OCI-LY1 (cell line): Measurements from ENCODE around the gene ZNF844.

ENCODE experiments used
- H2AFZ ChIP-seq: fragments of 200-600 bp; sonication (generic), shearing (Covaris generic); 2 replicates; pipeline ENCODE4 v1.6.0; 2014; ENCODE audit warnings: antibody characterized with exemption, mild to moderate bottlenecking, low read length
- H3F3A ChIP-seq: fragments of 200-600 bp; sonication (generic), shearing (Covaris generic); 2 replicates; pipeline ENCODE4 v1.6.0; 2014; ENCODE audit warnings: mild to moderate bottlenecking, antibody characterized with exemption, low read length, moderate library complexity; ENCODE audit not compliant: insufficient read depth
- H3K27ac ChIP-seq: fragments of 200-600 bp; sonication (generic); 2 replicates; pipeline ENCODE4 v1.5.1; 2014; ENCODE audit warnings: low read length, mixed run types, mild to moderate bottlenecking, low read depth; ENCODE audit not compliant: poor library complexity, severe bottlenecking
- H3K27me3 ChIP-seq: fragments of 200-600 bp; sonication (generic); 2 replicates; pipeline ENCODE4 v1.6.0; 2014; ENCODE audit warnings: antibody characterized with exemption, mild to moderate bottlenecking, low read length, moderate library complexity; ENCODE audit not compliant: insufficient read depth
- H3K36me3 ChIP-seq: fragments of 200-600 bp; sonication (generic); 2 replicates; pipeline ENCODE4 v1.6.1; 2014; ENCODE audit warnings: mild to moderate bottlenecking, antibody characterized with exemption, low read length, moderate library complexity, mixed read lengths; ENCODE audit not compliant: insufficient read depth
- H3K4me1 ChIP-seq: fragments of 200-600 bp; sonication (generic); 2 replicates; pipeline ENCODE4 v1.5.1; 2014; ENCODE audit warnings: mild to moderate bottlenecking, low read length, moderate library complexity; ENCODE audit not compliant: insufficient read depth, severe bottlenecking
- H3K4me2 ChIP-seq: fragments of 200-600 bp; sonication (generic), shearing (Covaris generic); 2 replicates; pipeline ENCODE4 v1.6.1; 2014; ENCODE audit warnings: low read length
- H3K4me3 ChIP-seq: fragments of 200-600 bp; sonication (generic); 2 replicates; pipeline ENCODE4 v1.5.1; 2014; ENCODE audit warnings: low read length, low read depth, mild to moderate bottlenecking, mixed read lengths; ENCODE audit not compliant: poor library complexity, severe bottlenecking
- H3K79me2 ChIP-seq: fragments of 200-600 bp; shearing (Covaris generic); 2 replicates; pipeline ENCODE4 v1.6.1; 2016; ENCODE audit warnings: mixed run types, low read length, mixed read lengths; ENCODE audit not compliant: insufficient read depth
- H3K9ac ChIP-seq: fragments of 200-600 bp; sonication (generic), shearing (Covaris generic); 2 replicates; pipeline ENCODE4 v1.6.1; 2014; ENCODE audit warnings: mild to moderate bottlenecking, low read length, mixed read lengths
- H3K9me2 ChIP-seq: fragments of 200-600 bp; sonication (generic), shearing (Covaris generic); 2 replicates; pipeline ENCODE4 v1.6.1; 2014; ENCODE audit warnings: low read depth, mild to moderate bottlenecking, low read length, mixed read lengths
- H3K9me3 ChIP-seq: fragments of 200-600 bp; shearing (Covaris generic); 2 replicates; pipeline ENCODE4 v1.6.1; 2014; ENCODE audit warnings: low read length, mixed read lengths
- H4K20me1 ChIP-seq: fragments of 200-600 bp; sonication (generic), shearing (Covaris generic); 2 replicates; pipeline ENCODE4 v1.6.0; 2016; ENCODE audit warnings: mild to moderate bottlenecking, low read length; ENCODE audit not compliant: insufficient read depth
- EZH2 ChIP-seq: fragments of 200-600 bp; sonication (generic), shearing (Covaris generic); IDR thresholded peaks from 2 replicates; pipeline ENCODE4 v1.8.0; 2017; ENCODE audit warnings: borderline replicate concordance, mixed run types, mild to moderate bottlenecking, antibody characterized with exemption, low read length, moderate library complexity, mixed read lengths
- TF ChIP-seq, protein P1 (sequence below): fragments of 200-600 bp; sonication (generic), shearing (Covaris generic); IDR thresholded peaks from 2 replicates; pipeline ENCODE4 v1.5.1; 2017; ENCODE audit warnings: mild to moderate bottlenecking, antibody characterized with exemption, low read length, moderate library complexity, mixed read lengths

ZNF844 gene

DNA sequence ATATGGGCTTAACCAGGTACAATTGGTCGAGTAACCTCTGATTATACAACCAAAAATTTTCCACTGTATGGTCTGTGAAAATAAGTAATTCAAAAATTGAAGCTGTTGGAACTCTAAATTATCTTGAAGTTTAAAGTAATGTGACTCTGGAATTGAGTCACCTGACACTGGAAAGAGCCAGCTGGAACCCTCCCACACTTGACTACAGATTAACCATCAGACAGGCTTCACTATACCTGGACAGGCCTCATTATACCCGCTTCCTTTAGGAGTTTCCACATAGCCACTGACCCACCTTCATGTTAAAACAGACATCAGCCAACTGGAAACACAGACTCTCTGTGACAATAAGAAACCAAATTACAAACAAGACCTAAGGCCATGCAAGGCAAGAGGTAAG, 30.3 kb upstream of the ZNF844 start:
- Histone ChIP-seq H3K27ac (peak overlapping the region; percentile 29), H3K27me3 (no peaks in the 10 kb centered on the region), H2AFZ (no peak overlapping the region), H4K20me1 (no peaks in the 10 kb centered on the region), H3K79me2 (no peaks in the 10 kb centered on the region), H3K4me3 (peak overlapping the region; percentile 69), H3K9me2 (no peaks in the 10 kb centered on the region), H3K9ac (no peak overlapping the region; the same call in 1 of the 2 replicates), H3K4me2 (peak overlapping the region; percentile 68), H3F3A (no peaks in the 10 kb centered on the region), H3K9me3 (0 out of 2 replicates have a peak, but pooled peaks cover 3% of the 10 kb centered on the region), H3K4me1 (peaks cover 14% of the 10 kb centered on the region), H3K36me3 (no peaks in the 10 kb centered on the region)
- no peak for TF ChIP-seq EZH2
- TF ChIP-seq, protein P1, sequence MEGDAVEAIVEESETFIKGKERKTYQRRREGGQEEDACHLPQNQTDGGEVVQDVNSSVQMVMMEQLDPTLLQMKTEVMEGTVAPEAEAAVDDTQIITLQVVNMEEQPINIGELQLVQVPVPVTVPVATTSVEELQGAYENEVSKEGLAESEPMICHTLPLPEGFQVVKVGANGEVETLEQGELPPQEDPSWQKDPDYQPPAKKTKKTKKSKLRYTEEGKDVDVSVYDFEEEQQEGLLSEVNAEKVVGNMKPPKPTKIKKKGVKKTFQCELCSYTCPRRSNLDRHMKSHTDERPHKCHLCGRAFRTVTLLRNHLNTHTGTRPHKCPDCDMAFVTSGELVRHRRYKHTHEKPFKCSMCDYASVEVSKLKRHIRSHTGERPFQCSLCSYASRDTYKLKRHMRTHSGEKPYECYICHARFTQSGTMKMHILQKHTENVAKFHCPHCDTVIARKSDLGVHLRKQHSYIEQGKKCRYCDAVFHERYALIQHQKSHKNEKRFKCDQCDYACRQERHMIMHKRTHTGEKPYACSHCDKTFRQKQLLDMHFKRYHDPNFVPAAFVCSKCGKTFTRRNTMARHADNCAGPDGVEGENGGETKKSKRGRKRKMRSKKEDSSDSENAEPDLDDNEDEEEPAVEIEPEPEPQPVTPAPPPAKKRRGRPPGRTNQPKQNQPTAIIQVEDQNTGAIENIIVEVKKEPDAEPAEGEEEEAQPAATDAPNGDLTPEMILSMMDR = no peak

DNA sequence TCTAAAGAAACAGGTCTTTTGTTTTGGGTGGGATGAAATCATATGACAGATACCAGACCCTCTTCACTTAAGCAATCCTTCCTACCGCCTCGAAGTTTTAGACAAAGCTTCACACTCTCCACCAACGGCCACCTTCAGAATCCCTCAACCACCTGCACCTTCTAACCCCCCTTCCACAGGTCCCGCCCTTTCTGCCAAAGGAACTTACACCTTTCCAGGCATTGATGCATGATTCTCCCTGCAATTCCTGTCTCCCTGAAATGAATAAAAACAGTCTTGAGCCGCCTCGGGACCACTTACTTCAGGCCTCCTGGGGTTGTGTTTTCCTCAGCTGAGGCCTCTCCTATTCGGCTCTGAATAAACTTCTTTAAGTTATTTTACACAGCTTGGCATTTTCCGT, 29.9 kb upstream of the ZNF844 start:
- Histone ChIP-seq H3K4me1 (peaks cover 14% of the 10 kb centered on the region), H3K36me3 (no peaks in the 10 kb centered on the region), H3K9me3 (0 out of 2 replicates have a peak, but pooled peaks cover 3% of the 10 kb centered on the region), H3K4me3 (peak overlapping the region; percentile 69), H3K9me2 (no peaks in the 10 kb centered on the region), H3K9ac (peak overlapping the region; percentile 69), H3K4me2 (peak overlapping the region; percentile 68), H3F3A (no peaks in the 10 kb centered on the region), H3K27me3 (no peaks in the 10 kb centered on the region), H4K20me1 (no peaks in the 10 kb centered on the region), H3K79me2 (no peaks in the 10 kb centered on the region), H3K27ac (peak overlapping the region; percentile 29), H2AFZ (no peak overlapping the region)
- TF ChIP-seq, protein P1 = no peak
- no peak for TF ChIP-seq EZH2

DNA sequence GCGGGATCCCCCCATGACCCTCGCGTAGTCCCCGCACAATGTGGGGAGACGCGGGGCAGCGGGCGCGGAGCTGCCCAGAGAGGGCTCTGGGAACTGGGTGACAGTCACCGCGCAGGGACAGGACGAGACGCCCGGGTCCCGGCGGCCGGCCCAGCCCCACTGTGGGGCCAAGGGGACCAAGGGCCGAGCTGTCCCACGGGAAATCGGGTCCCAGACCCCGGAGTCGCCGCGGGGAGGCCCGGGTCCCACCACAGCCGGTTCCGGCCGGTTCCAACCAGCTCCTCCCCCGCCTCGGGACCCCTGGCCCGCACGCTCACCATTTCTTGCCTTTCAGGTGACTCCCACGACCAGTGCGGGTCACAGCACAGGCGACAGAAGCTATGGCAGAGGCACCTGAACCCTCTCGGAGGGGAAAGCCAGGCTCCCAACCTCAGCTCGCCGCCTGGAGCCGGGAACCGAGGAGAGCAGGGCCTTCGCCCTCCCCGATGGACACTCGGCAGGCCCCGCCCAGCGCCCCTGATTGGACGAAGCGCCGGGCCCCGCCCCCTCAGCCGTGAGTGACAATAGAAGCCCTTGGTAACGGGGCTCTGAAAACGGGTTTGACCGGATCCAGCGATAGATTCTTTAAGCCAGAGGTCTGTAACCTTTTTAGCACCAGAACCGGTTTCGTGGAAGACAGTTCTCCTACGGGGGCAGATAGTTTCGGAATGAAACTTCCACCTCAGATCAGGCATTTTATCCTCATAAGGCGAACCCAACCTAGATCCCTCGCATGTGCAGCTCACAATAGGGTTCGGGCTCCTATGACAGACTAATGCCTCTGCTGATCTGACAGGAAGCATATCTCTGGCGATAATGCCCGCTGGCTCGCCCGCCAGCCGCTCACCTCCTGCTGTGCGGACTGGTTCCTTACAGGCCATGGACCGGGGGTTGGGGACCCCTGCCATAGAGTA, 29.0 kb upstream of the ZNF844 start, which contains the start of gene ZNF433:
Gene ZNF433, minus strand, starts transcription at position 460 of the 953 bp plus-strand sequence. Its CDS starts 140 bp downstream, at position 320.
- Histone ChIP-seq H3K27me3 (no peaks in the 10 kb centered on the region), H3K9me3 (0 out of 2 replicates have a peak, but pooled peaks cover 3% of the 10 kb centered on the region), H3K4me1 (peaks cover 14% of the 10 kb centered on the region), H2AFZ (no peak within 1 kb of the TSS), H3K4me3 (peak within 1 kb of the TSS; percentile 69), H3K27ac (peak within 1 kb of the TSS; percentile 29), H3F3A (no peaks in the 10 kb centered on the region), H3K9ac (peak within 1 kb of the TSS; percentile 69), H4K20me1 (no peaks in the 10 kb centered on the region), H3K79me2 (no peaks in the 10 kb centered on the region), H3K9me2 (no peaks in the 10 kb centered on the region), H3K4me2 (peak within 1 kb of the TSS; percentile 68), H3K36me3 (no peaks in the 10 kb centered on the region)
- TF ChIP-seq, protein P1 = no peak
- no peak for TF ChIP-seq EZH2
